ENCODE results near the gene SYCN.
"Not testable (repeated sequence)": the region's sequence is repeated elsewhere in the genome, so short reads cannot be mapped to it uniquely, and the experiment has no call there.

Gene SYCN

DNA sequence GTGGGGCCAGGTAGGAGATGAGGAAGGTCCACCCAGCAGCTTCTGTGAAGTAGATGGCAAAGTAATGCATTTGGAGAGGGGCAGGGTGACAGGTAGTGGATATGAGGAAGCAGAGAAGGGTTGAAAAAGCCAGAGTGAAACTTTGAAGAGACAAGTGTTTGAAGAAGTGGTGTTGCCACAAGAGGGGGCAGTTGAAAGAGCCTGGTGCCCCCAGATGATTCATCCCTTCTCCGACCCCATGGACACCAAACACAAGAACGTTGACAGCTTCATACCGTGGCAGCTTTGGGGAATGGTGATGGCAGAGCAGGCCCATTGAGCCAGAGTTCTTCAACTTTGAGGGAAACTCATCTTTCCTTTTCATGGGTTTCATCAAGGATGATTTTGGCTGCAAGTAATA is 20.8 kb upstream of the SYCN start:
- no peak for DNase-seq (ENCODE audit: low read depth)

DNA sequence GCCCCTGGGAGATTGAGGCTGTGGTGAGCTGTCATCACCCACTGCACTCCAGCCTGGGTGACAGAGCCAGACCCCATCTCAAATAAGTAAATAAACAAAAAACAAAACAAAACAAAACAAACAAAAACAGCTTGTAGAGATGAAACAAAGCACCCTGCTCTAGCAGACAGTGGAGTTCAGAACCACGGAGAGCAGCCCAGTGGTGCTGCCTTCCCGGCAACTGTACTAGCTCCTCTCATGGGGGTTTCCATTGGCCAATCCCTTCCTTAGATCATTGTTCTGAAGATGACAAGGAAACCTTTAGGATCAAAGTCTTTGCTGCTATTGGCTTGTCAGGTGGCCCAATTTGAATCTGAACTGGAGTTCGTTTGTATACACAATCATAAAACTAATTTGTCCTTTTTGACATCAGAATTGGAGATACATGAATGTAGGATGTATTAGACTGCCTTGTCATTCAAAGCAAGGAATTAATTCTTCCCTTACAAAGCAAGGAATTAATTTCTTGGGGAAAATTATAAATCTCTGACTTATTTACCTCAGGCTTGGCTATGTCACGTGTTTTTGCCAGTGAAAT is 19.7 kb upstream of the SYCN start:
- DNase-seq (ENCODE audit: low read depth), result no peak

DNA sequence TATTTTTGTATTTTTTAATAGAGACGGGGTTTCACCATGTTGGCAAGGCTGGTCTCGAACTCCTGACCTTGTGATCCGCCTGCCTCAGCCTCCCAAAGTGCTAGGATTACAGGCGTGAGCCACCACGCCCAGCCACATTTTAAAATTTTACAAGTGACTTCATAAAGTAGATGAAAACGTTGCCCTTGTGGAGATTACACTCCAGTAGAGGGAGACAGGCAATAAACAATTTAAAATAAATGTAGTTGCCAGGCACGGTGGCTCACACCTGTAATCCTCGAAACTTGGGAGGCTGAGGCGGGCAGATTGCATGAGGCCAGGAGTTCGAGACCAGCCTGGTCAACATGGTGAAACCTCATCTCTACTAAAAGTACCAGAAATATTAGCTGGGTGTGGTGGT is 15.0 kb upstream of the SYCN start:
- not testable (repeated sequence) for DNase-seq (ENCODE audit: low read depth)

DNA sequence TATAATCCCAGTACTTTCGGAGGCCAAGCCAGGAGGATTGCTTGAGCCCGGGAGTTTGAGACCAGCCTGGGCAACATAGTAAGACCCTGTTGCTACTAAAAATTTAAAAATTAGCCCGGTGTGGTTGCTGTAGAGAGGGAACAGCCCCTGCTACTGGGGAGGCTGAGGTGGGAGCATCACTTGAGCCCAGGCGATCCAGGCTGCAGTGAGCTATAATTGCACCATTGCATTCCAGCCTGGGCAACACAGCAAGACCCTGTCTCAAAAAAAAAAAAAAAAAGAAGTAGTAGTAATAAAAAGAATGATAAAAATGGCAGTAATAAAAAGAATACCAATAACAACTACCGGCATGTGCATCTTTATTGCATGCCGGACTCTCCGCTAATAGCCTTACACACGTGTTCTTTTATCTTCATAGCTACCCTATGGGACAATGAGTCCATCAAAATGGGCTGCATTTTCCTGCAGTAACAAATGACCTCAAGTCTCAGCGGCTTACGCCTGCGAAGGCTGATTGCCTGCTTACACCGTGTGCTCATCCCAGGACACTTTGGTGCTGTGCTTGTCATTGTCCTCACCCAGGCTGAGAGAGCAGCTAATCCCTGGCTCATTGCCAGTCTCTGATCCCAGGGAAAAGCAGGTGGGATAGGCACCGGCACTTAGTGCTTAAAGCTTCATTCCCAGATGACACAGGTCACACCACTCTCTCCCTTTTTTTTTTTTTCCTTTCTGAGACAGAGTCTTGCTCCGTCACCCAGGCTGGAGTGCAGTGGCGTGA is 14.4 kb upstream of the SYCN start:
- DNase-seq (ENCODE audit: low read depth), result no peak

DNA sequence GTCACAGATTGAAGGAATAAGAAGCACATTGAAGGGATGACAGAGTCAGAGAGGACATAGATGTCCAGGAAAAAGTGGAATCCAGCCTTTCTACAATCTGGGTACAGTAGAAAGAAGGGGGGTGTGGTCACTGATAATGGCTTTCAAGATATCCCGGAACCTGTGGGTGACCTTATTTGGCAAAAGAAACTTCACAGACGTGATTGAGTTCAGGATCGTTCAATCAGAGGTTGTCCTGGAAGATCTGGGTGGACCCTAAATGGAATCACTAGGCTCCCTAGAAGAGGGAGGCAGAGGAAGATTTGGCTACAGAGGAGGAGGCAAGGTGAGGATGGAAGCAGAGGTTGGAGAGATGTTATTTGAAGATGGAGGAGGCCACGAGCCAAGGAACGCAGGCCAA is 13.0 kb upstream of the SYCN start:
- DNase-seq (ENCODE audit: low read depth), result no peak

DNA sequence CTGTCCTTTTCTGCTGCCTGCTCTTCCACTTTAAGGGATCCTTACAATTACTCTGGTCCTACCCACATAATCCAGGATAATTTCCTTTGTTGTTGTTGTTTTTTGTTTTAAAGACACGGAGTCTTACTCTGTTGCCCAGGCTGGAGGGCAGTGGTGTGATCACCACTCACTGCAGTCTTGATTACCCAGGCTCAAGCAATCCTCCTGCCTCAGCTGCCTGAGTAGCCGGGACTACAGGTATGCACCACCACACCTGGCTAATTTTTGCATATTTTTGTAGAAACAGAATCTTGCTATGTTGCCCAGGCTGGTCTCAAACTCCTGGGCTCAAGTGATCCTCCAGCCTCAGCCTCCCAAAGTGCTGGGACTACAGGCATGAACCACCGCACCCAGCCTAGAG is 11.3 kb upstream of the SYCN start:
- not testable (repeated sequence) for DNase-seq (ENCODE audit: low read depth)

DNA sequence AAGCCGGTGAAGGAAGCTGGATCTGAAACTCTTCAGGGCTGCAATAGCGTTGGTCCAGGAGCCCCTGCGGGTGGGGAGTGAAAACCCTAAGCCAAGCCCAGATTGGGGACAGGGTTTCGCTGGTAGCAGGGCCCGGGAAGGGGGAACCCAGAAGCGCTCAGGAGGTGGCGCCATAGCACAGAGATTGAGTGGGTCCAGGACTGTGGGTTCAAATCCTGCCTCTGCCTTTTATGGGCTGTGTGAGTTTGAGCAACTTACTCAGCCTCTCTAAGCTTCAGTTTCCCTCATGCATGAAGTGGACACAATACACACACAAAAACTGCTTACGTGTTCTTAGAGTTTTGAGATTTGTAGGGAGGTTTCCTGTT is 8.3 kb upstream of the SYCN start:
- no peak for DNase-seq (ENCODE audit: low read depth)

DNA sequence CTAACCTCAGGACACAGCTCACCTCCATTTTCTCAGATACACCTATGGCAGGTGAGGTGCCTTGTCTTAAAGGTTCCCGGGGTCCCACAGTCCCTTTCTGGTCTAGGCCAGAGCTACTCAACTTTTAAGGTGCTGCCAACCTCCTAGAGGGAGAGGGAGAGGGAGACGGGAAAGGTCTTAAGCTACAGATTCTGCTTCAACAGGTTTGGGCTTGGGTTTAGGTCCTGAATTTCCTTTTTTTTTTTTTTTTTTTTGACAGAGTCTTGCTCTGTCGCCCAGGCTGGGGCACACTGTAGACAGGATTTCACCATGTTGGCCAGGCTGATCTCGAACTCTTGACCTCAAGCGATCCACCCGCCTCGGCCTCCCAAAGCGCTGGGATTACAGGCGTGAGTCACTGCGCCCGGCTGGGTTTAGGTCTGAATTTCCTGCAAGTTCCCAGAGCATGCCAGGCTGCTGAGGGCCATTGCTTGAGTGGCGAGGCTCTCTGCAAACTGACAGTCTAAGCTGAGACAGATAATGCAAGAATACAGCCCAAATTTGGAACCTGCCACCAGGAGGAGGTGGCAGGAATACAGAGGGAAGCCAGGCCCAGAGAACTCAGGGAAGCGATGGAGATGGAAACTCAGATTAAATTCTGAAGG is 7.8 kb upstream of the SYCN start:
- DNase-seq (ENCODE audit: low read depth), result no peak

DNA sequence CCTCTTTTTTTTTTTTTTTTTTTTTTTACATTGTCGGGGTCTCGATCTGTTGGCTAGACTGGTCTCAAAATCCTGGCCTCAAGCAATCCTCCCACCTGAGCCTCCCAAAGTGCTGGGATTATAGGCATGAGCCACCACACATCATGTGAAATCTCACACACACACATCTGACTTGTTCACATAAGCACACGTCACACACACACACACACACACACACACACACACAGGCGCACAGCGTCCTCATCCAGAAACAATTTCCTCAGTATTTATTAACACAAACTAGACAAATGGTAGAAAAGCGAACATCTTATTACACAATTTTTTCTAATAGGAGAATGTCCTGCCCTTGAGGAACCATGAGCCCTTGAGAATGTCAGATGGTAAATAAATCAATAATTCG is 5.1 kb upstream of the SYCN start:
- DNase-seq (ENCODE audit: low read depth), result no peak

DNA sequence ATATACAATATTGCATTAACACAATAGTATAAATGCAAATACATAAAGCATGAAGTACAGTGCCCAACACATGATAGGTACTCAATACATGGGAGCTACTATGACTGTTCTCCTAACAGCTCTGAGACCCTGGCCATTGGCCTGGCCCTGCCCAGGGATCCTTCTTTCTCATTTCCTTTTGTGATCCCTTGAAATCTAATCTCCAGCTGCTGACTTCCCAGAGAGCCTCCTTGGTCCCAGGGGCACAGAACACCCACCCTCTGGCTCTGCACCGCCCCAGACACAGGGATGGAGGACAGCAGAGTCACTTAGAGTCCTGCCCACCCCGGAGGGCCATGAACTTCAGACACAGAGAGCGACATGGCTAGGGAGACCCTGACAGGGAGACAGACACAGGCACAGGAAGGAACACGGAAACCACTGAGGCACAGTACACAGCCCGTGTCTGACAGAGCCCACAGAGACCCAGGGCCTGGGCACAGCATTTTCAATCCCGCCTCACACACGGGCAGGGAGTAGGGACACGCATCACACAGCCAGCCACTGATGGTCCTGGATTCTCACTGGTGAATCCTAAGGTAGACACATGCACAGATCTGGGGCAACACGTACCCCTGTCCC is 4.2 kb upstream of the SYCN start:
- DNase-seq (ENCODE audit: low read depth), result no peak

DNA sequence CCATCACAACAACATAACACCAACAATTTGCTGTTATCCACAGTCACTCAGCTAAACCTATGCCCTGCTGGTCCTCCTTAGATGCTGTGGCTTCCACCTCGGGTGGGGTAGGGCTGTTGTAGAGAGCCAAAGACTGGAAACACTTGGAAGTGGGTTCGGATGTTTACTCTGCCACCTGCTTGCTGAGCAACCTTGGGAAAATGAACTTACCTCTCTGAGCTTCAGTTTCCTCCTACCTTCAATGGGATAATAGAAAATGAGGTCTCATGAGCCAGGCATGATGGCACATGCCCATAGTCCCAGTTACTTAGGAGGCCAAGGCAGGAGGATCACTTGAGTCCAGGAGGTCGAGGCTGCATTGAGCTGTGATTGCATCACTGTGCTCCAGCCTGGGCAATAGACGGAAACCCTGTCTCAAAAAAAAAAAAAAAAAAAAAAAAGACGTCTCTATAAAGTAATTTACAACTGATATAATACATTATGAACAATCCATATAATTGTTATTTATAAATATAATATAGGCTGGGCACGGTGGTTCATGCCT is 3.3 kb upstream of the SYCN start:
- no peak for DNase-seq (ENCODE audit: low read depth)

DNA sequence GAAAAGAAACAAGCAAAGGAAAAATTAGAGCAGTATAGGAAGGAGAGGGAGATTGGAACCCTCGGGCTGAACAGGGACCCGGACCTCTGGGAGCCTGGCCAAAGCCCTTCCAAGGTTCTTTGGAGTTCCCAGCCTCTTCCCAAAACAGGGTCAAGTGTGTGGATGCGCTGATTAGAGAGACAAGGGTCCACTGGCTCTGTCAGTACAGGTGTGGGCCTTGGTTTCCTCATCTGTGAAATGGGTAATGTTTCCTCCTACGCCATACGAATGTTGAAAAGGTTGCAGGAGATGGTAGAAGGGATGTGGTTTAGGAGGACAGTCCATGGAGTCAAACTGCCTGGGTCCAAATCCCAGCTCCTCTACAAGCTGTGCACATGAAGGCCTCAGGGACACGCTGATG is 2.1 kb upstream of the SYCN start:
- DNase-seq (ENCODE audit: low read depth), result no peak

DNA sequence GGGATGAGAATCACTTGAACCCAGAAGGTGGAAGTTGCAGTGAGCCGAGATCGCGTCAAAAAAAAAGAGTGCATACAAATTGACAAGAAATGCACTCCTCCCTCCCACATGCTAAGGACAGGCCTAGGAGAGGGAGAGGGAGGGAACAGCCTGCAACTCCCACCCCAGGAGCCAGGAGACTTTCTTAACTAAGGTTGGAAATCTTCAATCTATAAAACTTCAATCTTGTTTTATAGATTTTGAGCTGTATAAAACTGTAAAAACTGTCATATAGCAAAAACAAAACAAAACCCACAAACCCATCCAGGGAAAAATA is 1.3 kb upstream of the SYCN start:
- DNase-seq (ENCODE audit: low read depth), result no peak

DNA sequence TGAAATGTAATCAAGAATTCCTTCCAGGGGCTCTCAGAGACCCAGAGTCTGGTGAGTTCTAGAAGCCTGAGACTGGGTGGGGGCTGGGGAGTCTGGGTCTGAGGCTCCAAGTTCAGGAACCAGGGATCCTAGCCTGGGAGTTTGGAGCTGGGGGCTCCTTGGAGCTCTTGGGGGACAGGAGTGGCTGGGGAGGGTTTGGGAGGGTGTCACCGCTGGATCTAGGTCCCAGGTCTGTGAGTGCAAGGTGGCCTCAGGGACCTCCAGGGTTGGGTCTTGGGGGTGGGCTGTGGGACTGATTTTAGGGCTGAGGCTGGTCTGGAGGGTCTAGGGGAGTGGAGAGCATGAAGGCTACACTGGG is 1.1 kb downstream of the SYCN start:
- no peak for DNase-seq (ENCODE audit: low read depth)

DNA sequence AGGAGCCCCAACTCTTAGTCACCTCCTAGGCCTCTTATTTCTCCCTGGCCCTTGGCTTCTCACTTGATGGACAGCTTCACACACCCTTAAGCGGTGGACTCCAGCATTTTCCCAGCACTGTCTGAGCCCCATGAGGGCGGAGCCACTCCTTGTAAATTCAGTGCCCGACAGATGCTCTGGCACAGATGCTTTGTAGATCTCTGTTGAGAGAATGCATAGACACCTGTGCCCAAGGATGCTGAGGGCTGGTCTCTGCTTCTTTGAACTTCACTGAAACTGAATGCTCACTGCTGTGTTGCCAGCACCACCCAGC is 3.3 kb downstream of the SYCN start:
- no peak for DNase-seq (ENCODE audit: low read depth)

DNA sequence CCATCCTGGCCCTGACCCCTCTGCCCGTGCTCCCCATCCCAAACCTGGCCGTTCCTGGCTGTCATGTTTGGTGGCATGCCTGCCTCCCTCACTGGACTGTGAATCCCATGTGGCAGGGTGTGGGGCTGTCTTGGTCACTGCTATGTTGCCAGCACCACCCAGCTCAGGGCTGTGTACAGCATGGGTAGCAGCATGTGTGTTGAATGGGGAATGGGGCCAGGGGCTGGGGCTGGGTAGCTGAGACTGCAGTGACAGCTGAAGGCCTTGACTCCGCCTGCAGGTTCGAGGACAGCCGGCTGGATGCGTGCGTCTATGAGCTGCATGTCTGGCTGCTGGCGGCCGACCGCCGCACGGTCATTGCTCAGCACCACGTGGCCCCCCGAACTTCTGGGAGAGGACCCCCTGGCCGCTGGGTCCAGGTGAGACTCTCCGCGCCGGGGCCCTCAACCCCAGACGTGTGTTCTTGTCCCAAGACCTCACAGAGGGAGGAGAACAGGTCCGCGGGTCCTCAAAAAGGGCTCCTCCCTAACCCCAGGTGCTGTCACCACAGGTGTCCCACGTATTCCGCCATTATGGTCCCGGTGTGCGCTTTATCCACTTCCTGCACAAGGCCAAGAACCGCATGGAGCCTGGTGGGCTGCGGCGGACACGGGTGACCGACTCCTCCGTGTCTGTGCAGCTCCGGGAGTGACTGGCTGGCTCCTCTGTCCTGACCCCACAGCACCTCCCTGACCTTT is 3.8 kb downstream of the SYCN start:
- no peak for DNase-seq (ENCODE audit: low read depth)

DNA sequence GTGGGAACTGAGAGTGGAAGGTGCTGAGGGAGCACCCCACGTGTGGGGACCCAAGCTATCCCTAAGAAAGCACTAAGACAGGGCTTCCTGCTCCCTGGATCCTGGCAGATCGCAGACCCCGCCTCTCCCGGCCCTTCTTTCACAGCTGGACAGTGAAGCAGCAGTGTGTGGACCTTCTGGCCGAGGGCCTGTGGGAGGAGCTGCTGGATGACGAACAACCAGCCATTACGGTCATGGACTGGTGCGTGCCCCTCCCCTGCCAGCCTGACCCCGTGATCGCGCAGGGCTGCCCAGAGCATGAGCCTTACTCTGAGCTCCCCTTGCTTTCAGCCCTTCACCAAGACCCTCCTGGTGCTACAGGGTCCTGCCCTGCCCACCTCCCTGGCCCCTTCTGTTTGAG is 5.0 kb downstream of the SYCN start:
- DNase-seq (ENCODE audit: low read depth), result peak; percentile 59

DNA sequence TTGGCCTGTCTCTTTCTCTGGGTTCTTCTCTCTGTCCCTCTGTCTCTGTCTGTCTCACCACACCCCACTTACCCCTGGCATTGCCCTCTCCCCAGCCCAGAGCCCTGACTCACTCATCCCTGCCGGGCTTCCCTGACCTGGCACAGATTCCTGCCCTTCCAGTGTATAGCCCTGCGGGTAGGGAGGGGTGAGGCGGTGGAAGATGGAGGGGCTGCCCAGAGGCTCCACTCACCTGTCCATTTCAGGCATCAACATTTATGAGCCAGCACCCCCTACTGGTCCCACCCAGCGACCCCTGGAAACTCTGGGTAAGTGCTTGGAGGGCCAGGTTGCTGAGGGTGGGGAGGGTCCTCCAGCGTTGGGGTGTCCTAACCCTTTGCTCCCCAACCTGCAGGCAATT is 6.3 kb downstream of the SYCN start:
- DNase-seq (ENCODE audit: low read depth), result no peak

DNA sequence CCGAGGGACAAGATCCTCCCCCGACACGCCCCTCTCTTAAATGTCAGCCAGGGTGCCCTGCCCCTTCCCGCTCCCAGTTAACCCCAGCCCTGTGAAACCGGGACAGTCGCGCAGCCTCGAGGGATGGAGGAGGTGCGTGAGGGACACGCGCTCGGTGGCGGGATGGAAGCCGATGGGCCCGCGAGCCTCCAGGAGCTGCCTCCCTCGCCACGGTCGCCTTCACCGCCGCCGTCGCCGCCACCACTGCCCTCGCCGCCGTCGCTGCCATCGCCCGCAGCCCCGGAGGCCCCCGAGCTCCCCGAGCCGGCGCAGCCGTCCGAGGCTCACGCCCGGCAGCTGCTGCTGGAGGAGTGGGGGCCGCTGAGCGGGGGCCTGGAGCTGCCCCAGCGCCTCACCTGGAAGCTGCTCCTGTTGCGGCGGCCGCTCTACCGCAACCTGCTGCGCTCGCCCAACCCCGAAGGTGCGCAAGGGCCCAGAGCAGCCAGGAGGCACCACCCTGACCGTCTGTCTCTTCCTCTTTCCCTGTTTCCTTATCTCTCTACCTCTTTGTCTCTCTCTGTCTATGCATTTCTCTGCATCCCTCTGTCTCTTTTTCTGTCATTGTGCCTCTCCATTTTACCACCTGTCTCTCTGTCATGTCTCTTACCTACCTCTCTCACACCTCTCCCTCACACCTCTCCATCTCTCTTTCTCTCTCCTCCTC is 7.1 kb downstream of the SYCN start, which contains the start of gene NCCRP1:
TSS of gene NCCRP1 (plus strand) at position 105 of the 703 bp plus-strand sequence. CDS start at position 124, 19 bp downstream.
- DNase-seq (ENCODE audit: low read depth), result no peak

DNA sequence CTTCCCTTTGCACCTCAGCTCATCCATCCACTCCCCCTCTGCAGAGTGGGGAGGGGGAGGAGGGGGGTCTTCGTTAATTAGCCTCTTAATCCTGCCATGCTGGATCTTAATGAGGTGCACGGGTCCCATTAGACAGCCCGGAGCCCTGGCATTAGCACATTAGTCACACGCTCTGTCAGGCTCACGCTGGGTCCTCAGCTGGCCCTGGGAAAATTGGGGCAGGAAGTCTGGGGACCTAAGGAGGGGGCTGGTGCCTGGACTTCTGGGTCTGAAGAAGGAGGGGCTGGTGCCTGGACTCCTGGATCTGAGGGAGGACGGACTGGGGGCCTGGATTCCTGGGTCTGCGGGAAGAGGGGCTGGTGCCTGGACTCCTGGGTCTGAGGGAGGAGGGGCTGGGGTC is 7.7 kb downstream of the SYCN start:
- no peak for DNase-seq (ENCODE audit: low read depth)

DNA sequence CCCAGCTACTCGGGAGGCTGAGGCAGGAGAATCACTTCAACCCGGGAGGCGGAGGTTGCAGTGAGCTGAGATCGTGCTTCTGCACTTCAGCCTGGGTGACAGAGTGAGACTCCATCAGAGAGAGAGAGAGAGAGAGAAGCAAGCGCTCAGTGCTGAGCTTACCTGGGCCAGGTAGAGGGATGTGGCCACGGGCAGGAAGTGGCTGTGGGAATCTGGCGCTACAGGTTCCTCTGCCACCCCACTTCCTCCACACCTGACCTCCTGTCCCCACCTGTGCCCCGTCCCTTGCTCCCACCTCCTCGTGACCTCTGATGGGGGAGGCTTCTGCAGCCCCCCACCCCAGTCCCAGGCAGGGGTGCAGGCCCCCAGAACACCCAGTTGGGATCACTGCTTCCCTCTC is 8.3 kb downstream of the SYCN start:
- no peak for DNase-seq (ENCODE audit: low read depth)

All from stromal cell of bone marrow (primary cell).